Stimulated activated naive CD4-positive, alpha-beta T cell (primary cell): ENCODE measurements around the gene TGFB1.

ENCODE experiments used
- DNase-seq, 6 experiments: peaks; one replicate each; lab custom pipeline; 2025; lab: John Stamatoyannopoulos, UW

The TGFB1 gene

GRCh38 chr19:41341669-41342490 is 11.8 kb downstream of the TGFB1 start:
- peak in 2 of 6 experiments; percentile 9 to 34 for DNase-seq

DNA sequence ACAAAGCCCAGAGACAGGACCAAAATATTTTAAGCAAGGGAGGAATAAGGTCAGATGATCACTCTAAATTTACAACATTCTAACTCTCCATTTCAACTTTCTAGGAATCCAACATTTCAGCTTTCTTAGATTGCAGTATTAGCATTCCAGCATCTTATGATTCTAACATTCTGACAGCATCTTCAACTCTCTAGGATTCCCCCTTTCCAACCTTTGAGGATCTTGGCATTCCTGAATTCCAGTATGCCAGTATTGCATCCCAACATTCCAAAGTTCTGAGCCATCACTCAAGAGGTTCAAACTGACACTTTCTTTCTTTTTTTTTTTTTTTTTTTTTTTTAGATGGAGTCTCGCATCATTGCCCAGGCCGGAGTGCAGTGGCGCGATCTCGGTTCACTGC is 13.8 kb downstream of the TGFB1 start:
- no peak for DNase-seq

- DNase-seq, result no peak
These were observed 18.3 kb downstream of the TGFB1 start for GRCh38 chr19:41335467-41335866.

DNA sequence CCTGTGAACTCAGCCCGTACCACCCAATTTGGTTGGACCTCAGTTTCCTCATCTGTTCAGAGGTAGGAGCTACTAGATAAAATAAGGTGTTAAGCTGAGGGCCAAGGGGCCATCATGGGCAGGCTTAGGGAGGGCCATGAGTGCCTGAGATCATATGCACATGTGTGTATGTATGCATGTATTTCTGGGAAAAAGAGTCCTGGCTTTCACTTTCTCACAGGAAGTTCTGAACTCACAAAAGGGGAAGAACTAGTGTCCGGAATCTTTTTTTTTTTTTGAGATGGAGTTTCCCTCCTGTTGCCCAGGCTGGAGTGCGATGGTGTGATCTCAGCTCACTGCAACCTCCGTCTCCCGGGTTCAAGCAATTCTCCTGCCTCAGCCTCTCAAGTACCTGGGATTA is 18.9 kb downstream of the TGFB1 start:
- DNase-seq, result no peak

- no peak for DNase-seq
These were observed 21.3 kb downstream of the TGFB1 start for GRCh38 chr19:41332468-41332867.

DNA sequence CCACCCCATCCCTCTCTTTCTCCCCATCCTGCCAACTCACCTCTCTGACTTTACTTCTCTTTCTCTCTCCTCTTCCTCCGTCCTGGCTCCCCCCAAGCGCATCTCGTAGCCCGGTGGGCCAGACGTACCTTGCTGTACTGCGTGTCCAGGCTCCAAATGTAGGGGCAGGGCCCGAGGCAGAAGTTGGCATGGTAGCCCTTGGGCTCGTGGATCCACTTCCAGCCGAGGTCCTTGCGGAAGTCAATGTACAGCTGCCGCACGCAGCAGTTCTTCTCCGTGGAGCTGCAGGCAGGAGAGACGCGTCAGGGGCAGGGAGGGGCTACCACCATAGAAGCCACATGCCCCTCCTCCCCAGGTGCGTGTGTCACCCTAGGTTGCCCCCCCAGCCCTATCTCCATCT is 21.7 kb downstream of the TGFB1 start:
- DNase-seq, result no peak

- no peak for DNase-seq
These were observed 22.6 kb downstream of the TGFB1 start for GRCh38 chr19:41330946-41331678.

- DNase-seq, result no peak
These were observed 23.2 kb downstream of the TGFB1 start for GRCh38 chr19:41330481-41330880.

DNA sequence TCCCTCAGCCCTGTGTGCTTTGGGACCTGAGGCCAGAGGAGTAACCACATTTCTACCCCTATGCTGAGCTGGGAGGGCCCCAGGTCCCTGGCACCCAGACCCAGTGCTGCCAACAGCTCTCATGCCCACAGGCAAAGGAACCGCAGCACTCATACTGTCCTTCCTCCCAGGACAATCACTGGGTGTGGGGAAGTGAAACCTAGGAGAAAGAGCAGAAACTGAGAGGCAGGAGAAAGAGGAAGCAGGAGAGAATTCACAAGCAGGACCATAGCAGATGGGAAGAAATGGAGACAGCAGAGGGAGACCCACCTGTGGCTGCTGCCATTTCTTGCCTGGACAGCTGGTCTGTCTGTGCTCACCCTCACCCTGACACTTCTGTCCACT is 24.9 kb downstream of the TGFB1 start:
- no peak for DNase-seq

DNA sequence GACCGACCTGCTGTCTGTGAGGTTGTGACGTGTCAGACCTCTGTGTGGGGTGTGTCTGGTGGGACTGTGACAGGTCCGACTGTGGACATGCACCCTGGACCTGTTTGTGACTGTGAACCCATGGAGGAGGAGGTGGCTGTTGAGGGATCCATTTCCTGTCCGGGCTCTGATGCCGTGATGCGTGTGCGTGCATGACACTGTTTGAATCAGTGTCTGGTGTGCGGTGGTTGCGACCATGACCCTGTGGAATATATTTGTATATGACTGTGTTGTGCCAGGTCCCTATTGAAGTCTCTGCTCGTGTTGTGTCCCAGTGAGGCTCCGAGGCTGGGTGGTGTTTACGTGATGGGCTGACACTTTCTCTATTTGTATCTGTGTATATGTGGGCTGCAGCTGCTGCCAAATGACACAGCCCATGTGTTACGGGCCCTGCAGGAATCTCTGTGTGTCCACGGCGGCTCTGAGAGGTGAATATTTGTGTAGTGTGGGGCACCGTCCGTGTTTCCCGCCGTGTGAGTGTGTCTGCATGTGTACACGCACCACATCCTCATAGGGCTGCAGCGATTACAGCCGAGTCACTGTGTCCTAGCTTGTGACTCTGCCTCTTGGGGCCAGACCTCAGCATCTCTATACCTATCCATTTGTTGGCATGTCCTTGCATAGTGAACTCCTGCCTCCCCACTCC is 25.4 kb downstream of the TGFB1 start:
- peak in 3 of 6 experiments; percentile 52 to 71 (median 53) for DNase-seq

GRCh38 chr19:41327576-41328156 is 26.1 kb downstream of the TGFB1 start:
- DNase-seq, result peak; percentile 60 to 85 (median 70)

DNA sequence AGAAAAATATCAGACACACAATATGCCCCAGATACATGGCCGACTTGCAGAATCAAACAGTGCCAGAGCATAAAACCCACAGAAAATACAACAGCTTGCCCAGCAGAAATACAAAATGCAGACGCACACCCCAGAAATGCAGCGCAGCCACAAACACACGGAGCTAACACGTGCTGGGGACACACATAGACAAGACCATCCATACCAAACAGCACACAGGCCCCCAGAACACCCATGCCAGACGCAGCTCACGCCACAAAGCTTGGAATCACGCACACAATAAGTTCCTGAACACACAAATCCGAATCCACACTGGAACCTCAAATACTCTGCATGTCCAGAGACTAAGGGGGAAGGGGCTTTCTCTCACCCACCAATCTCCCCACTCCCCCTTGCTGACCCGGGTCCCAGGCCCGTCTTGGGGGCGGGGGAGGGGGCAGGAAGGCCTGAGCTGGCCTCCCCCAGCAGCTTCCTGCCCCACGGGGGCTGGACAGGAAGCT is 26.6 kb downstream of the TGFB1 start:
- peak in 2 of 6 experiments; percentile 42 to 46 for DNase-seq

DNA sequence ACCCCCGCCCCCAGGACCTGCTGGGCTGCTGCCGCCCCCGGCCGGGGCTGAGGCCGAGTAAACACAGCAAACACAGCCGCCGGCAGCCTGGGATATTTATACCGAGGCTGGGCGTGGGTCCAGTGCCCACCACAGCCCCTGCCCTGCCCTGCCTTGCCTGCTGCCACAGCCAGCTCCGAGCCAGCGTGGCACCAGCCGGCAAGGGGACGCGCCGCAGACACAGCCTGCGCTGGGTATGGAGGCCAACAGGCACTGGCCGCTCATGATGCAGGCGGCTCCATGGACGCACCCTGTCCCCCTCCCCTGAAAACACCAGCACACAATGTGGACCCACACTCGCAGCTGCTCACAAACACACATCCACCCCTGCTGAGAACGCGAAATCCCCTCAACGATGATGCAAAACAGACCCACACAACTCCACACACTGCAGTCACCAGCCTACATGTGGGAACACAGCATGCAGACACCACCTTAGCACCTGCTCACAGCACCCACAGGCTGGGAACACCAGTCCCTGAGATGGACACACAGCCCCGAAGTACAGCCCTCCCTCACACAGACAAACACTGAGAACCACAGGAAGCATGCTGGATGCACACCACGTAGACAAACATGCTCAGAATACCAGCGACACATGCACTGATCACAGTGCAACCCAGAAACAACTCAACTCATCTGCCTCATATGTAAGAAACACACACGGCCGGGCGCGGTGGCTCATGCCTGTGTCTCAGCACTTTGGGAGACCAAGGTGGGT is 27.6 kb downstream of the TGFB1 start:
- peak in 4 of 6 experiments; percentile 20 to 39 (median 30) for DNase-seq

DNA sequence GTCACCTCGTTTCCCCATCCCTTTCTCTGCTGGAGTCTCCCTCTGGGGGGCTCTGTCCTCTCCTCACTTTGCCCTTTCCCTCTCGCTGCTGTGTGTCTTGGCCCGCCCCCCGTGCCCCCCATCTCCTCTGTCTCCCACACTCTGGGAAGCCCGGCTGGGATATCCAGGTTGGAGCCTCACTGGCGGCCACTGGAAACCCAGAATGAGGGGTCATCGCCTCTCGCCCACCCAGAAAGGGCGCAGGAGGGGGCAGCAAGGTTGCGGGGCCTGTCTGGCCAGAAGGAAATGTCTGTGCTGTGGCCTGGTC is 28.1 kb downstream of the TGFB1 start:
- no peak for DNase-seq

DNA sequence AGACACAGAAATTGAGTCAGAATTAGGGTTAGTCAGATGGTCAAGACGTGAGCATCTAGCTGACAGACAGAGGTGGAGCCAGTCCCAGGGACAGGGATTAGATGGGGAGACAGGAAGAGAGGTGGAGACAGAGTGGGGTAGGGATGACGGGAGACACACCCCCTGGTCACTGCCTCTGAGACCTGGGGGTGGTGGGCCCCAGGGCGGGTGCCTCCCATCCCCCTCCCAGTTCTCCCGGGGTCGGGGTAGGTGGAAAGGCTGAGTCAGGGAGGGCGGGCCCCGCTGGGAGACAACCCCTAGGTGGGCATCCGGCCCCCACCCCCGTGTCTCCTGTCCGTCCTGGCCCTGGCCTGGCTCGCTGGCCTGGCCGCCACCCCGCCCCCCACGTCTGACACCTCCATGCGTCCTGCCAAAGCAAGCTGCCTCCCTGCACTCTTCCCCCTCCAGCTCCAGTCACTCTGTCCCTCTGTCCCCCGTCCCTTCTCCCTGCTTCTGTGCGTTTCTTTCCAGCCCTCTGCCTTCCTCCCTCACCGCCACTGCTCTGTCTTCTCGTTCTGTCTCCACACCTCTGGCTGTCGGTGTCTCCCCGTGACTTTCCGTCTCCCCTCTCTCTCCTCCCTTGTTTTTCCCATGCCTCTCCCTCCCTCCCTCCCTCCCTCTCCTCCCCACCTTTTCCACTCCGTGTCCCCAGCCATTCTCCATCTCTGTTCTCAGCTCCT is 28.6 kb downstream of the TGFB1 start:
- no peak for DNase-seq

DNA sequence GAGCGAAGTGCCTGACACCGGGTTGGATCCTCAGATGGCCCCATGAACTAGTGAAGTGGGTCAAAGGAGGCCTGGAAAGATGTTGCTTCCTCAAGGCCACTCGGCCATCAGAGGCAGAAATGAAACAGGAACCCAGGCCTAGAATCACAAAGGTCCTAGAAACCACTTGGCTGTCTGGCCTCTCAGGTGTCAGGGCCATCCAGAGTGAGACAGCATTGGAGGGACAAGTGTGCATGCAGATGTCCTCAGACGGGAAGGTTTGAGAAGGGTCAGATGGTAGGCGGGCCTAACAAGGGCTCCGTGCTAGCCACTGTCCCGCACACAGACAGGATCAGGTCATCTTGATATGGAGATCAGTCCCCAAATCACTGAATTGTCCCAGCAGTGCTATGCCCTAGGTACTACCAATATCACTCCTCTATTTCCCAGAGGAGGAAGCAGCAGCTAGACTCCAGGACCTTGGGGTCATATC is 29.5 kb downstream of the TGFB1 start:
- no peak for DNase-seq

DNA sequence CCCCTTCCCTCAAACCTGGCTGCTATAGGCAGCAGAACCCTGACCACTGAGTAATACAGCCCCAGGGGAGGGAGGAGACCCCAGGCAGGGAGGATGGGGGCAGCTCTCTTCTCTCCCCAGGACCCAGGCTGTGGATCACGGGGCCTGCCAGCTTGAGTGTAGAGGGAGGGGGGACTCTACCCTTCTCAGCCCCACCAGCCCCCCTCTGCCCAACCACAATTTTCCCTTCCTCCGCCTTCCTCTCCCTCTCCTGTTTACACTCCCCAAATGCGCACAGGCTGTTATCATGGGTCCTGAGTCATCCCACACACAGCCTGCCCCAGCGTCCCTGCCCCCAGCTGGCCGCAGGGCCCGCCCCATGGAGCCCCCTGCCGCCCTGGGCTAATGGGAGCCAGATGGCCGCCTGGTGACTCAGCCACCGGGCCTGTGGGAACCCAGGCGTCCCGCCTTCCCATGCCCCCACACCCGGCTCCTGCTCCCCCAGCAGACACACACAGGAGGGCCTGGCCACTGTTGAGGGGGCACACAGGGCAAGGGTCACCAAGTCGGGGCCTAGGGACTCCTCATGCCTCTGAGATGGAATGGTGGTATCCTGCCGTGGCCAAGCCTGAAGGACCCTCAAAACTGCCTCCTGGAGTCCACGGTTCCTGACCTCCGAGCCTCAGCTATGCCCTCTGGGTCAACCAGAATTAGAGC is 30.1 kb downstream of the TGFB1 start:
- no peak for DNase-seq

- DNase-seq, result no peak
These were observed 30.7 kb downstream of the TGFB1 start for GRCh38 chr19:41323023-41323422.

DNA sequence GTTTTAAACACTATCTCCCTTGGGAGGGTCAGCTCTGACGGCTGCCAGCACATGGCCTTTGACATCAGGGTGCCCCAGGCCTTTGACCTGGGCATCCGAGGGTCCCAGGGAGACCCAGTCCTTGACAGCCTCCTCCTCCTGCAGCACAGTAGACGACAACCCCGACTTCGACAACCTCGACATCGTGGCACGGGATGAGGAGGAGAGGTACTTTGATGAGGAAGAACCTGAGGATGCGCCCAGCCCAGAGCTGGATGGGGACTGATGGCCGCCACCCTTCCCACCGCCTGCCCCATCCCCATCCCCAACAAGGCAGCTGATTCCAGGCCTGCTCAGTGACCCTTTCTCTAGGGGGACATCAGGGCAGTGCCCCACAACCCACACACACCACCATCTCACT is 31.3 kb downstream of the TGFB1 start:
- no peak for DNase-seq

DNA sequence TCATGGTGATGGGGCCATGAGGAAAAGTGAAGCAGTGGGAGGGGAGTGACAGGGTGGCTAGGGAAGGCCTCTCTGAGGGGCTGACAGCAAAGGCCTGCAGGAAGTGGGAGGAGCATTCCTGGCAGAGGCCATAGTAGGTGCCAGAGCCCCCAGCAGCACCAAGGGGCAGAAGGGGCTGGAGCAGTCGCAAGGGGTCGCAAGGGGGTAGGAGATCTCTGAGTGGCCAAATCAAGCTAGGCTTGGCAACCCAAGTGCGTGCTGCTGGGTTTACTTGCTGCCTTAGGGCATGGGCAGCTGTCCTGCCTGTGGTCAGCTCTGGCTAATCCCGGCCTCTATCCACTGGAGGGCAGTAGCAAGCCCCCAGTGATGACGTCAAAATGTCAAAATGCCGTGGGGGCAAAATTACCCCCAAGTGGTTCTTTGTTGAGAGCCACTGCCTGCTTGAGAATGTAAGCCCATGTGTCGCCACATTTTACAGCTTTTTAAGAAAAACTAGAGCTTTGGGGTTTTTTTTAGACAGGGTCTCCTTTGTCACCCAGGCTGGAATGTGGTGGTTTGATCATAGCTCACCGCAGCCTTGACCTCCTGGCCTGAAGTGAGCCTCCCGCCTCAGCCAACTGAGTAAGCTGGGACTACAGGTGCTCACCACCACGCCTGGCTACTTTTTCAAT is 32.0 kb downstream of the TGFB1 start:
- DNase-seq, result no peak
